ENCODE results near the gene HGFAC. TPM values are rescaled to one million over a fixed set of nuclear protein-coding genes. Genes with fewer than 3 reads are reported as not detected.

The HGFAC gene
- polyA plus RNA-seq, 1 donor, result 1.3 TPM

DNA sequence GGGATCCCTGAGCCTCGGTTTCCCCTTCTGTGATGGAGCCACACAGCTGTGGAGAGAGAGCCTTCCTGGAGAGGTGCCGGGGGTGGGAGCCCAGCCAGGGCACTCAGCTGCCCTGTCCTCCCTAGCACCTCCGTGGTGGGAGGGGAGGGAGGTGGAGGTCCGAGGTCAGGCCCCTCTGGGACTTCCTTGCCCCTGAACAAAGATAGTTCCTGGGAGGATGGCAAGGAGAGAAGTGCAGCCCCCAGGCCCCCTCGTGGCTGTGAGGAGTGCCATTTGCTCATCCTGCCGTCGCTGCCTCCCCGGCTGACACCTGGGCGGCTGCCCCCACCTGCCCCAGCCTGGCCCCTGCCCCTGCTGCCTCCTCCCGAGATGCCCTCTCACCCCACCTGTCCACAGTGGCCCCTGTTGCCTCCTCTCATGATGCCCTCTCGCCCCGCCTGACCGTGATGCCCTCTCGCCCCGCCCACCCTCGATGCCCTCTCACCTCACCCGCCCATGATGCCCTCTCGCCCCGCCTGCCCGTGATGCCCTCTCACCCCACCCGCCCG is 34.0 kb downstream of the HGFAC start:
- Histone ChIP-seq H3K4me1 (ENCODE audit: control insufficient read depth, insufficient read depth, low read length) (no peaks in the 10 kb centered on the region), H3K4me3 (ENCODE audit: low read length) (no peak overlapping the region), H3K9me3 (ENCODE audit: control insufficient read depth, low read depth, low read length) (no peaks in the 10 kb centered on the region), H3K36me3 (ENCODE audit: control insufficient read depth, insufficient read depth, low read length) (no peaks in the 10 kb centered on the region), H3K27ac (ENCODE audit: low read length) (no peak overlapping the region), H3K27me3 (ENCODE audit: control insufficient read depth, insufficient read depth, low read length) (peaks cover 27% of the 10 kb centered on the region)
- no CpG with 5 or more reads among the region's 22 CpGs for WGBS (ENCODE audit: insufficient coverage, low lambda C conversion rate)
- DNase-seq, result no peak

DNA sequence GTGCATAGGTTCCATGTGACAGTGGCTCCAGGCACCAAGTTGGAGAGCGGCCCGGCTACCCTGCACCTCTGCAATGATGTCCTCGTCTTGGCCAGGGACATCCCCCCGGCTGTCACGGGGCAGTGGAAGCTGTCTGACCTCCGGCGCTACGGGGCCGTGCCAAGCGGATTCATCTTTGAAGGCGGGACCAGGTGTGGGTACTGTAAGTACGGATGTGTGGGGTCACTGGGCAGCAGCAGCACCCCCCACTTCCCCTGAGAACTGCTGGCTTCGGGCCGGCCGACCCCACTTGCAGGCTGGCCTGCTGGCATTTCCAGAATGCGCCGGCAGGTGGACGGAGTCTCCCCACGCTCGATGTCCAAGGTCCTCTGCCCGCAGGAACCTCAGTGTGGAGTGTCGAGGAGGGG is 34.6 kb downstream of the HGFAC start:
- Histone ChIP-seq H3K4me1 (ENCODE audit: control insufficient read depth, insufficient read depth, low read length) (peaks cover 4% of the 10 kb centered on the region), H3K36me3 (ENCODE audit: control insufficient read depth, insufficient read depth, low read length) (no peaks in the 10 kb centered on the region), H3K4me3 (ENCODE audit: low read length) (no peak overlapping the region), H3K27me3 (ENCODE audit: control insufficient read depth, insufficient read depth, low read length) (peaks cover 32% of the 10 kb centered on the region), H3K9me3 (ENCODE audit: control insufficient read depth, low read depth, low read length) (no peaks in the 10 kb centered on the region), H3K27ac (ENCODE audit: low read length) (no peak overlapping the region)
- DNase-seq, result no peak
- no CpG with 5 or more reads among the region's 22 CpGs for WGBS (ENCODE audit: insufficient coverage, low lambda C conversion rate)

DNA sequence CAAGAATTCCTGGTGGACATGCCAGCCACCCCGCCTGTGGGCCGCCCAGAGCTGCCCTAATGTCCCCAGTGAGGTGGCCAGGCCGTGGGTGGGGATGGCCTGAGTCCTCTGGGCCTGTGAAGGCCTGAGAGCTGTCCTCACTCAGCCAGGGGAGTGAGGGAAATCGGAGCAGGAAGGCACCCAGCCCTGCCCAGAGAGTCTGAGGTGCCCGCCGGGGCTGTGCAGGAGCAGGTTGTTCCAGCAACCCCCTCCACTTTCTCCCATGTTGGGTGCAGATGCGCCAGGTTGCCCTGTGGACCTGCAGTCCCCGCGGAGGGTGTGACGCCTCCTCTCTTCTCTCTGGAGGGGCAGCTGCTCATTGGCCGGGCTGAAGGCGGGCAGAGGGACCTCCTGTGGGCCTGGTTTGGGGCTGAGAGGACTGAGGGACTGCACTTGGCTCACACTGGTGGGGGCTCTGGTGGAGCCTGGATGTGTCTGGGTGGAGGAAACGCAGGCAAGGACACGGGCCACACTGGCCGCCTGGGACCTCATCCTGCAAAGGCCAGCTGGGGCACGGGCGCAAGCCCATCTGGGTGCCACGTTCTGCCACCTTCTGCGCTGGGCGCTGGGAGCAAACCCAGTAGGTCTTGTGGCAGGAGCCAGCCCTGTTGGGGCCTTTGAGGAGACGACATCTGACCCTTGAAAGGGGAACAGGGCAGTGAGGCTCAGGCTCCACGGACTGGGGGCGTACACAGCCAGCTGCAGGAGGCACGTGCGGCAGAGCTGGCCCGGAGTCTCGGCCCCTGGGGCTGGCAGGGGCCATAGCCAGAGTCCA is 35.4 kb downstream of the HGFAC start:
- no CpG with 5 or more reads among the region's 27 CpGs for WGBS (ENCODE audit: insufficient coverage, low lambda C conversion rate)
- Histone ChIP-seq H3K27ac (ENCODE audit: low read length) (no peak overlapping the region), H3K36me3 (ENCODE audit: control insufficient read depth, insufficient read depth, low read length) (no peaks in the 10 kb centered on the region), H3K27me3 (ENCODE audit: control insufficient read depth, insufficient read depth, low read length) (peaks cover 37% of the 10 kb centered on the region), H3K4me3 (ENCODE audit: low read length) (no peak overlapping the region), H3K9me3 (ENCODE audit: control insufficient read depth, low read depth, low read length) (no peaks in the 10 kb centered on the region), H3K4me1 (ENCODE audit: control insufficient read depth, insufficient read depth, low read length) (peaks cover 8% of the 10 kb centered on the region)
- DNase-seq, result no peak

DNA sequence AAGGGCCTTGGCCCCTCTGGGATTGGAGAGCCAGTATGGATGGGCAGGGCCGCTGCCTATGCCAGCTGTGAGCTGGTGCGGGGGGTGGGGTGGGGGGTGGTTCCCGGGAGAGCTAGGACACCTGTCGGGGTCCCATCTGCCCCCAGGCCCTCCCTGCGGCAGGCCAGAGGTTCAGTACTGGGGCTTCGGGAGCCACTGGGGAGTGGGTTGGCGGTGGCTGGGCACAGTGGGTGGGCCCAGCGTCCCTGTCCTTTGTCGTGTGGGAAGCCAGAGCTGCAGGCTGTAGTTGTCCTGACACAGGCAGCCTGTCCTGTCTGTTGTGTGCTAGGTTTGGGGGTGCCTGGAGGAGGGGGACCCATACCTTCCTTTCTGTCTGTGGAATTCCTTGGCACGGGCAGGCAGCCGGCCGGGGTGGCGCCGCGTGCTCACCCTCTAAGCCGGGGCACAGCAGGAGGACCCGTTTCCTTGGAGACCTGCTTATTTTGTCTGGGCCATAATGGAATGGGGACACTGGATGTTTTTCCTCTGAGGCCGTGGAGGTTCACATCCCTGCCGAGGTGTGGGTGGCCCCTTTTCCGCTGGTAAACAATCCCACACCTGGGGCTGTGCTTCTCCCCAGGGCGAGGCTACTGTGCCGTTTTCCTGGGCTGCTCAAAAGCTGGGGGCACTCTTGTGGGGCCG is 36.1 kb downstream of the HGFAC start:
- Histone ChIP-seq H3K27ac (ENCODE audit: low read length) (no peak overlapping the region), H3K4me3 (ENCODE audit: low read length) (no peak overlapping the region), H3K9me3 (ENCODE audit: control insufficient read depth, low read depth, low read length) (no peaks in the 10 kb centered on the region), H3K36me3 (ENCODE audit: control insufficient read depth, insufficient read depth, low read length) (no peaks in the 10 kb centered on the region), H3K27me3 (ENCODE audit: control insufficient read depth, insufficient read depth, low read length) (peaks cover 44% of the 10 kb centered on the region), H3K4me1 (ENCODE audit: control insufficient read depth, insufficient read depth, low read length) (peaks cover 8% of the 10 kb centered on the region)
- no CpG with 5 or more reads among the region's 23 CpGs for WGBS (ENCODE audit: insufficient coverage, low lambda C conversion rate)
- DNase-seq, result no peak

DNA sequence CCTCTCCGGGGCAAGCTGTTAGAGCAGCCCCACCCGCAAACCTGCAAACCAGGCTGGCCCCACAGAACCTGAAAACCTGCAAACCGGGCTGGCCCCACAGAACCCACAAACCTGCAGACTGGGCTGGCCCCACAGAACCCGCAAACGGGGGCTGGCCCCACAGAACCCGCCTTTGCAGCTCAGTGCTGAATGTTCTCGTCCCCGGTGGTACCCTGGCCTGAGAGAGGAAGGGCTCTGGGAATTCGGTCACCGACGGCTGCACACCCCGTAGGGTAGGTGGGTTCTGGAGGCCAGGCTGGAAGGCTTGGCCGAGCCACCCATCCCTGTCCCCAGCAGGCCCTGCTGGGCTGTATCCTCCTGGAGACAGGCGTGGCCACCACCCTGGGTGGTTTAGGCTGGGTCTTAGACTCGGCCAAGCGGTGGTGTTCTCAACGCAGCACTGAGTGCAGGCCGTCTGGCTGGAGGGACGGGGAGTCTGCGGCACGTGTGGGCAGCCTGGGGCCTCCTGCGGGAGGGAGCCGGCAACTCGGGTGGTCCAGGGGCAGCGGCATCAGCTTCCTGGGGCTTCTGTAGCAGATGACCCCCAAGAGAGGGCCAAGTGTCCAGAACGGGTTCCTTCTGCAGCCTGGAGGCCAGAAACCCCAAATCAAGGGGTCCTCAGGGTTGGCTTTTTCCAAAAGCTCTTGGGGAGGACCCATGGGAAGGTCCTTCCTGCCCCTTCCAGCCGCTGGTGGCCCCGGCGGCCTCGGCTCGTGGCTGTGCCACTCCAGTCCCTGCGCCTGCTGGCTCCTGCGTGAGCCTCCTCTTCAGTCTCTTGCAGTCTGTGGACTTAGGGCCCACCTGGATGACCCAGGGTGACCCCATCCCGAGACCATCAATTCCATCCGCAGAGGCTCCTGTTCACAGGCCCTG is 36.9 kb downstream of the HGFAC start:
- no peak overlapping the region for H3K27ac ChIP-seq (ENCODE audit: low read length)
- no peaks in the 10 kb centered on the region for H3K9me3 ChIP-seq (ENCODE audit: control insufficient read depth, low read depth, low read length)
- no peak overlapping the region for H3K4me3 ChIP-seq (ENCODE audit: low read length)
- DNase-seq, result no peak
- no CpG with 5 or more reads among the region's 35 CpGs for WGBS (ENCODE audit: insufficient coverage, low lambda C conversion rate)
- no peaks in the 10 kb centered on the region for H3K36me3 ChIP-seq (ENCODE audit: control insufficient read depth, insufficient read depth, low read length)
- peaks cover 8% of the 10 kb centered on the region for H3K4me1 ChIP-seq (ENCODE audit: control insufficient read depth, insufficient read depth, low read length)
- H3K27me3 ChIP-seq (ENCODE audit: control insufficient read depth, insufficient read depth, low read length), result peaks cover 50% of the 10 kb centered on the region

DNA sequence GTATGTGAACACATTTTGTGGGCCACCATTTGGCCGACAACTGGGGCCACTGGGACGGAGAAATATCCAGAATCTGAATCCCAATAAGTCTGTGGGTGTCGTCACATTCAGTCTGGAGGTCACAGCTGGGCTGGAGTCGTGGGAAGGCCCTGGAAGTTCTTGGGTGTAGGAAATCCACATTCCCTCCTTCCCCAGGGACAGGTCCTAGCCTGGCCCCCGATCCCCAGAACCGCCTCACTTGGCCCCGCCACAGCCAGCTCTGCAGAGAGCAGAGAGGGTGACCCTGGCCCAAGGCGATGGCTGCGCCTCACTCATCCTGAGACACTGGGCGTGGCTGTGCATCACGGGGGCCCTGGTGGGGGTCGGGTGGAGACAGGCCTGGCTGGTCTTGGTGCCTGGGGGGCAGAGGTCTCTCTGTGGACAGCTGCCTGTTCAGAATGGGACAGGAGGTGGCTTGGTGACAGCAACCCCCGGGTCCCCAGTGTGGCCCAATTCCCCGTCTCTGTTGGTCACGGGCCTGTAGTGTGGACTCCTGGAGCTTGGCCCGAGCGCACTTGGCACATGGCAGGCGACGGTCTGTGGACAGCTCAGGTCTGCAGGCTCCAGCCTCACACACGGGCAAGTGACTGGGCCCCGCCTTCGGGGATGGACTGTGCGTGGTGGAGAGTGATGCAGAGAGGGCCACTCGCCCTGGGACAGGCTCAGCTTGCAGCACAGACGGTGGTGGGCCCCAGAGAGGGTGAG is 37.8 kb downstream of the HGFAC start:
- no peak overlapping the region for H3K27ac ChIP-seq (ENCODE audit: low read length)
- H3K36me3 ChIP-seq (ENCODE audit: control insufficient read depth, insufficient read depth, low read length), result no peaks in the 10 kb centered on the region
- DNase-seq, result no peak
- no CpG with 5 or more reads among the region's 25 CpGs for WGBS (ENCODE audit: insufficient coverage, low lambda C conversion rate)
- H3K4me3 ChIP-seq (ENCODE audit: low read length), result no peak overlapping the region
- H3K4me1 ChIP-seq (ENCODE audit: control insufficient read depth, insufficient read depth, low read length), result peaks cover 12% of the 10 kb centered on the region
- peaks cover 58% of the 10 kb centered on the region for H3K27me3 ChIP-seq (ENCODE audit: control insufficient read depth, insufficient read depth, low read length)
- H3K9me3 ChIP-seq (ENCODE audit: control insufficient read depth, low read depth, low read length), result peaks cover 3% of the 10 kb centered on the region

DNA sequence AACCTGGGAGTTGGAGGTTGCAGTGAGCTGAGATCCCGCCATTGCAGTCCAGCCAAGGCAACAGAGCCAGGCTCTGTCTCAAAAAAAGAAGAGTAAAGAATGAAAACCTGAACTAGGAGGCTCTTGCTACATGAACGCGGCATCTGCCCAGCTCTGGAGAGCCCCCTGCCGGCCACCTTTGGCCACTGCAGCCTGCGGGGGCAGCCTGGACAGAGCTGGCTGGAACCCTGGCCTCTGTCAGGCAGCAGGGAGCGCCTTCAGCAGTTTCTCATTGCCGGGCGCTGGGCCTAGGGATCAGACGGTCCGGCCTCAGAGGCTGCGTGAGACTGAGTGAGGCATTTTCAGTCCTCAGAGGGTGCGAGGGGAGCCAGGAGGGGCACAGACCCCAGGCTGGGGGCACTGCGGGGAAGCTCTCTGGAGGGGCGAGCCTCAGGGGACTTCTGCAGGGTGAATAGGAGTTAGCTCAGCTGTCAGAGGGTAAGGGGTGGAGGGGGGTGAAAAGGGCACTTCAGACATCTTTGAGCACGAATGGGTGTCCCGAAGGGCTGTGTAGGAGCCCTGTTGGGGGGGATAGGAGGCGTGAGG is 38.9 kb downstream of the HGFAC start:
- H3K4me1 ChIP-seq (ENCODE audit: control insufficient read depth, insufficient read depth, low read length), result peaks cover 22% of the 10 kb centered on the region
- WGBS (ENCODE audit: insufficient coverage, low lambda C conversion rate), result no CpG with 5 or more reads among the region's 17 CpGs
- DNase-seq, result peak; percentile 64 to 69
- peaks cover 4% of the 10 kb centered on the region for H3K9me3 ChIP-seq (ENCODE audit: control insufficient read depth, low read depth, low read length)
- peaks cover 65% of the 10 kb centered on the region for H3K27me3 ChIP-seq (ENCODE audit: control insufficient read depth, insufficient read depth, low read length)
- H3K27ac ChIP-seq (ENCODE audit: low read length), result no peak overlapping the region
- no peaks in the 10 kb centered on the region for H3K36me3 ChIP-seq (ENCODE audit: control insufficient read depth, insufficient read depth, low read length)
- H3K4me3 ChIP-seq (ENCODE audit: low read length), result no peak overlapping the region

DNA sequence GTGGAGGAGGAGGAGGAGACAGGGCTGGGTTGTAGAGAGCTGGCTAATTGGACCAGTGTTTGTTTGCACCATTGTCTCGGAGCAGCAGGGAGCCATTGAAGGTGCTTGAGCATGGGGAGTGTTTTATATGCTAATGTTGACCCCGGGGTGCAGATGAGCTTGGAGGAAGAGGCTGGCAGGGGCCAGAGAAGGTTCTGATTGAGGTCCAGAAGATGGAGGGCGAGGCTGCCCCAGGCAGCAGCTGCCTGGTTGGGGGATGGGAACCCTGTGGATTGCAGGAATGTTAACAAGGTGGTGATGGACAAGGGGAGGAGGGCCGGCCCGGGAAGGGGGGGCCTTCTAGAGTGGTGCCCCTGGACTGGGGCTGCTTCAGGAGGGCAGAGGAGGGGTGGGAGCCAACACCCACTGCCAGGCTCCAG is 39.4 kb downstream of the HGFAC start:
- Histone ChIP-seq H3K4me1 (ENCODE audit: control insufficient read depth, insufficient read depth, low read length) (peaks cover 27% of the 10 kb centered on the region), H3K4me3 (ENCODE audit: low read length) (no peak overlapping the region), H3K27ac (ENCODE audit: low read length) (no peak overlapping the region), H3K36me3 (ENCODE audit: control insufficient read depth, insufficient read depth, low read length) (no peaks in the 10 kb centered on the region), H3K9me3 (ENCODE audit: control insufficient read depth, low read depth, low read length) (peaks cover 5% of the 10 kb centered on the region), H3K27me3 (ENCODE audit: control insufficient read depth, insufficient read depth, low read length) (peaks cover 70% of the 10 kb centered on the region)
- no peak for DNase-seq
- no CpG with 5 or more reads among the region's 5 CpGs for WGBS (ENCODE audit: insufficient coverage, low lambda C conversion rate)

DNA sequence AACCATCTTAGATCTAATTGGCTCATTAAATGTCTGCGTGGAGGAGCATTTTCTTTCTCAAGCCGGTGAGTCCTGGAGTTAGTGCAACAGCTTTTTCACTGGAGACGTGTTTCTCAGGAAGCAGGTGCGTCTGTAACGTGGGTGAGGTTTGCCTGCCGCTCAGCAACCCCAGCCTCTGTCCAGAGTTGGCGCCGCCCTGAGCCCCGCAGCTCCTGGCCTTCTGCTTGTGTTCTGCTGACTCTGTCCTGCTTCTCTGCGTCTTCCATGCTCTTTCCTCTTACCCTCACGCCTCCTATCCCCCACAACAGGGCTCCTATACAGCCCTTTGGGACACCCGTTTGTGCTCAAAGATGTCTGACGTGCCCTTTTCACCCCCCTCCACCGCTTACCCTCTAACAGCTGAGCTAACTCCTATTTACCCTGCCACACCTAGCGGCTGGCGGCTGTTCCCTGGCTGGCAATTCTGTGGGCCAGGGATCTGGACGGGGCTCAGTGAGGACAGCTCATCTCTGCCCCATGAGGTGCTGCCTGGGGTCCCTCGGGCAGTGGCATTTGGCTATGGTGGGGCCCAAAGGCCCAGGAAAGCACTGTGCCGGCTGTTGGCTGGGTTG is 40.1 kb downstream of the HGFAC start:
- Histone ChIP-seq H3K4me1 (ENCODE audit: control insufficient read depth, insufficient read depth, low read length) (peaks cover 27% of the 10 kb centered on the region), H3K9me3 (ENCODE audit: control insufficient read depth, low read depth, low read length) (peaks cover 7% of the 10 kb centered on the region), H3K27me3 (ENCODE audit: control insufficient read depth, insufficient read depth, low read length) (peaks cover 75% of the 10 kb centered on the region), H3K4me3 (ENCODE audit: low read length) (no peak overlapping the region), H3K27ac (ENCODE audit: low read length) (no peak overlapping the region), H3K36me3 (ENCODE audit: control insufficient read depth, insufficient read depth, low read length) (no peaks in the 10 kb centered on the region)
- DNase-seq, result peak in 1 of 2 donors; percentile 48
- 40% methylated on average over 1 of the region's 19 CpGs for WGBS (ENCODE audit: insufficient coverage, low lambda C conversion rate)

All from large intestine (tissue), 3 donors.